GM21619 (cell line): ENCODE results near the gene TMEM51.

Experiments
- ATAC-seq: cut with Tn5 transposase; IDR thresholded peaks from one replicate; pipeline ENCODE4 v1.9.1; 2021; ENCODE audit not compliant: unreplicated experiment

TMEM51 gene

GRCh38 chr1:15153184-15153841 lies at the start of gene TMEM51:
TSS of gene TMEM51 (plus strand) at chr1:15153747. CDS start at chr1:15215088, 61,341 bp downstream.
- no peak for ATAC-seq

- ATAC-seq = no peak
These were observed 49.6 kb upstream of the TMEM51 start for GRCh38 chr1:15103906-15104305.

GRCh38 chr1:15104768-15105167 lies 48.8 kb upstream of the TMEM51 start:
- no peak for ATAC-seq

- no peak for ATAC-seq
These were observed 46.9 kb upstream of the TMEM51 start for GRCh38 chr1:15106608-15107007.

GRCh38 chr1:15107058-15107687 lies 46.4 kb upstream of the TMEM51 start:
- ATAC-seq = no peak

GRCh38 chr1:15107911-15108310 lies 45.6 kb upstream of the TMEM51 start:
- ATAC-seq = no peak

- ATAC-seq = no peak
These were observed 43.2 kb upstream of the TMEM51 start for GRCh38 chr1:15110128-15110866.

GRCh38 chr1:15110867-15111230 lies 42.7 kb upstream of the TMEM51 start:
- ATAC-seq = no peak

- no peak for ATAC-seq
These were observed 40.4 kb upstream of the TMEM51 start for GRCh38 chr1:15113146-15113545.

- no peak for ATAC-seq
These were observed 38.7 kb upstream of the TMEM51 start for GRCh38 chr1:15114884-15115283.

GRCh38 chr1:15115542-15116330 lies 37.8 kb upstream of the TMEM51 start:
- no peak for ATAC-seq

- no peak for ATAC-seq
These were observed 36.6 kb upstream of the TMEM51 start for GRCh38 chr1:15116966-15117365.

GRCh38 chr1:15117671-15118325 lies 35.7 kb upstream of the TMEM51 start:
- ATAC-seq = no peak

- no peak for ATAC-seq
These were observed 35.0 kb upstream of the TMEM51 start for GRCh38 chr1:15118579-15118978.

- no peak for ATAC-seq
These were observed 33.1 kb upstream of the TMEM51 start for GRCh38 chr1:15120251-15120945.

- ATAC-seq = no peak
These were observed 31.2 kb upstream of the TMEM51 start for GRCh38 chr1:15122331-15122730.

- ATAC-seq = no peak
These were observed 30.3 kb upstream of the TMEM51 start for GRCh38 chr1:15123270-15123669.

- ATAC-seq = no peak
These were observed 29.6 kb upstream of the TMEM51 start for GRCh38 chr1:15123925-15124324.

GRCh38 chr1:15124362-15125100 lies 29.0 kb upstream of the TMEM51 start:
- no peak for ATAC-seq
